HG02852 (cell line): Measurements from ENCODE around the gene GOLGA7B.

Source experiments
- ATAC-seq: cut with Tn5 transposase; IDR thresholded peaks from one replicate; pipeline ENCODE4 v1.9.1; 2021; ENCODE audit warnings: mild to moderate bottlenecking, moderate library complexity; ENCODE audit not compliant: unreplicated experiment

The GOLGA7B gene

GRCh38 chr10:97866524-97867219 is 17.0 kb downstream of the GOLGA7B start:
- ATAC-seq, result no peak

- no peak for ATAC-seq
These were observed 17.7 kb downstream of the GOLGA7B start for GRCh38 chr10:97867220-97867800.

DNA sequence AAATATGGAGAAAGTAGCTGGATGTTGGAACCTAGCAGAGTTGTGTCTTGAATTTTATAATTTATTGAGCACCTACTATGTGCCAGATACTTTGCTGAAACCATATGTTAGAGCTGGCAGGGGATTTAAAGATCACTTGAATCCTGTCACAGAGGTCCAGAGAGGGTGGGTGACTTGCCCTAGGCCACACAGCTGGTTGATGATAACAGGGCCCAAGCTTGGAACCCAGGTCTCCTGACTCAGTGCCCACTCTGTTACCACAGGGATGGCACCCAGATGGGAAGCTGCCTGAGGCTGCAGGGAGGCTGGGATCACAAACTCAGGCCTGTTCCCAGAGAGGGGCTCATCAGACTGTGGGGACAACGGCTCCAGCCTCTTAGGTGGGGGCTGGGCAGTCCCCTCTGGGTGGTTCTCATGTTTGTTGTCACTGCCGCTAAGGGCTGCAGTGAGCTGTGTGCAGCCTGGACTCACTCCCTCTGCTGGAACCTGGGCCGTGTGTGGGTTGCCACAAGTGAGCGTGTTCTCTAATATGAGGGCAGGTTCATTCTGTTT is 18.6 kb downstream of the GOLGA7B start:
- no peak for ATAC-seq

DNA sequence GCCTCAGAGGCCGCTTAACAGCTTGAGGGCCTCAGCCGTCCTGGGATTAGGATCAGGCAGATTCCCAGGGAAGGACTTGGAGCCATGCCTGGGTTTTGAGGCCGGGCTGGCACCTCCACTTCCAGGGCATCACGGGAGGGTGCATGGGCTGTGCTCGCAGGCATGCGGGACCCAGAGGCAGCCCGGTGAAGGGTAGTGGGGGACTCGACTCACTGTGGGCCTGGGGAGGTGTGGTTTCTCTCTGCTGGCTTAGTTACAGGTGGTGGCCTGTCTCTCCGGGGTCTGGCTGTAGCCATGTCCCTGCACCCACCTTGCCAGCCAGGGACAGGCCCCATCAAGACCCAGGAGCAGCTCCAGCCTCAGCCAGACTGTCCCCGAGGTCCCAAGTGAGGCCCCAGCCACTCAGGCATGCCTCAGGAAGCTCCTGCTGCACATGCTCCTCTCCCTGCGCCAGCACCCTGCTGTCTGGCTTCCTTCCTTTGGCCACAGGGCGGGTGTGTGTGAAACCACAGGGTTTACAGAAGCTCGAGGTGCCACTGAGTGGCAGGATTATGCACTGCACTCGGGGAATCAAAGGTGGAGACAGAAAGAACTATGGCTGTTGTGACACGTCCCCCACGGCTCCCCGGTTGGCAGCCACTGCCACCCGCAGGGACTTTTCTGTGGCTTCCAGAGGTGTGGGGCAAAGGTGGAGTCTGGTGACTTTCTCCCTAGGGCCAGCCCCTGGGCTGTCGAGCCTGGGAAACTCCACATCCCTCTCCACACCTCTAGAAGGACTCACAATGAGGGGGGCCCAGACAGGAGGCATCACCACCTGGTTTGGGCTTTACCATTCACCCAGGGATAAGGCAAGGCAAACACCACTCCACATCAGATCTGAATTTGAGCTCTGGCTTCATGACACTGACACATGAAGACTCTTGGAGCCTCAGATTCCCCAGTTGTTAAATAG is 19.7 kb downstream of the GOLGA7B start:
- ATAC-seq, result peak; percentile 78

DNA sequence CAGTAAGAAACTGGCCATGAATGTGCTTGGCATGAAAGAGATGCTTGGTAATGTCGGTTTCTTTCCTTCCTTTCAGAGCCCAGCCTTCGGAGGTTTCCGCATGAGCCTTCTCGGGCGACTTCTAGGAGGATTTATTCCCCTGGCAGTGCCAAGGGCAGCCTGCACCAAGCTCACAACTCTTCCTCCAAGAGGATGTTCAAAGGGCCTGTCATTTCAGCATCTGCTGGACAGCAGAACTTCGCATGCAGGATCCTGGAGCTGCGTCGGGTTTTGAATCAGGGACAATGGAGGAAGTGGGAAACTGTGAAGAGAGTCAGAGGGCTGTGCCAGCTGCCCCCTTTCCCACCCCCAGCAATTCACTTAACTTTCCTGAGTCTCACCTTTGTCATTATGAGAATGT is 21.3 kb downstream of the GOLGA7B start:
- ATAC-seq, result no peak

DNA sequence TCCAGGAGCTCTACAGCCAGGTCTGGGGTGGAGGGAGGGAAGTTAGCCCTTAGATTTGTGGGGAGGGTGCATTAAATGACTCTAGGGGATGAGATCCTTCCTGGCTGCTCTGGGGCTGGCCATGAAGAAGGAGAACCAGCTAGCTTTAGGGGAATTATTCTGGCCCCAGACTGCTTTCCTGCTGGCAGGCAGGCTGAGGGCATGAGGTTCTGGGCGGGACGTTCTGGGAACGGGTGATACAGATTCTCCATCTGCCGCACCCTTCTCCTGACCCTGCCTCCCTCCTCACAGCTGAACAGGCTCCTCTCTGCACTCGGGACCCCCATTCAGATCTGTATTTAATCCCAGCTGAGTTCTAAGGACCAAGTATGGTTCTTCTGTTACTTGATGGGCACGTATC is 23.9 kb downstream of the GOLGA7B start:
- ATAC-seq, result no peak

- ATAC-seq, result no peak
These were observed 24.7 kb downstream of the GOLGA7B start for GRCh38 chr10:97874332-97874731.

- ATAC-seq, result no peak
These were observed 25.7 kb downstream of the GOLGA7B start for GRCh38 chr10:97875391-97875790.

DNA sequence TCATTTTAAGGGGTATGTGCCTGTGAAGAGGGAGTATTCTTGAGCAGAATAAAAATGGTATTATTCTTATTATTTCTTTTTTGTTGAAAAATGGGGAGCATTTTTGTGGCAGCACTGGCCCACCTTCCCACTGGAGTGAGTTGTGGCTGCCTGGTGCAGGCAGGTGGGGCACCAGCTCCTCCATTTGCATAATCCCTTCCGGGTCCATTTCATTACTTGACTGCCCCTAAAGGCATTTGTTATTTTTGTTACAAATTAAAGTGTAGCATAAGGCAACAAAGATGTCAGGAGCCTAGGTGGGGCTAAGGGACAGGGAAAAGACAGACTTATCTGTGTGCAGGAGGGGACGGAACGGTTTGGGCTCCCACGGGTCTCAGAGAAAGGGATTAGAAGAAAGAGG is 26.8 kb downstream of the GOLGA7B start:
- no peak for ATAC-seq

DNA sequence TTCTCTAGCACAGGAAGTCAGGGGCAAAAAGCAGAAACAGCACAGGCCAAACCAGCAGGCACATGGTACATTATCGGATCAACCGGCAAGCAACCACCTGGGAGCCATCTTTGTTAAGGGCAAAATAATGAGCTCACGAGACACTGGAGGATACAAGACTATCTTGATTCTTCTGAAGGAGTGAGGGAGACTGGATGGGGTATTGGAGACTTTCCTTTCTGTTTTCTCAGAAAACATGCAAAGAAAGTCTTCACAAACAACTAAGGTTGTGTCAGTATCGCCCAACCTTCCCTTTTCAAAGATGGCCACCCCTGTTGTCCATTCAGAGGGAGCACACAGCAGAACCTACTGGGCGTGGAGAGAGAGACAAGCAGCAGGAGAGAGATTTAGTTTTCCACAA is 29.6 kb downstream of the GOLGA7B start:
- ATAC-seq, result no peak

GRCh38 chr10:97880109-97880508 is 30.5 kb downstream of the GOLGA7B start:
- ATAC-seq, result no peak

- ATAC-seq, result no peak
These were observed 32.8 kb downstream of the GOLGA7B start for GRCh38 chr10:97882142-97883091.

DNA sequence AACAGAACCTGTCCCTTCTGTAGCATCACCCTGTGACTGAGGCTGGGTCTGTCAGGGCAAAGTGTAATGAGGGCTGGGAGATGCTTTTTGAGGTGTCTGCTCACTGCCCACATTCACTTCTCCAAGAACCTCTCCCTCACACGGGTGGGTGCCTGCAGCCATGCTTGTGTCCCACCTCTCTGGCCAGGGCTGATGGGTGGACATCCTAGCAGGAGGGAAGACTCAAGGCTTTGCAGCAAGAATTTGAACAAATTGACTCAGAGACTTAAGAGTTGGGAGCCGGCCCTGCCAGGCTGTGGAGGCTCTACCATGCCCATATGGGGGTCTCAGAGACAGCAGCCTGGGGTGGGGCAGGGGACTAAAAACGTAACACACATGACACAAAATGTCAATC is 33.4 kb downstream of the GOLGA7B start:
- ATAC-seq, result no peak

GRCh38 chr10:97886286-97886685 is 36.6 kb downstream of the GOLGA7B start:
- ATAC-seq, result no peak

DNA sequence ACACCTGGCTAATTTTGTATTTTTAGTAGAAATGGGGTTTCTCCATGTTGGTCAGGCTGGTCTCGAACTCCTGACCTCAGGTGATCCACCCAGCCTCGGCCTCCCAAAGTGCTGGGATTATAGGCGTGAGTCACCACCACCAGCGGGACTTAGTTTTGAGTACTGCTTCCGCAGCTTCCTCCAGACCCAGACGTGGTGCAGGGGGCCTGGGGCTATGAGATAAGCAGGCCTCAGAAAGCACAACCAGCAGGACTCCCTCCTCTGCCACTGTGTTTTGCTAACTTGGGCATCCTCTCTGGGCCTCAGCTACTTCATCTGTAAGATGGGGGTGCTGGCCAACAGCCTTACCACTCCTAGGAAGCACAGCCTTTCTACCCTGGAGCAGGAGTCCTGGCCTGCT is 37.8 kb downstream of the GOLGA7B start:
- ATAC-seq, result no peak

DNA sequence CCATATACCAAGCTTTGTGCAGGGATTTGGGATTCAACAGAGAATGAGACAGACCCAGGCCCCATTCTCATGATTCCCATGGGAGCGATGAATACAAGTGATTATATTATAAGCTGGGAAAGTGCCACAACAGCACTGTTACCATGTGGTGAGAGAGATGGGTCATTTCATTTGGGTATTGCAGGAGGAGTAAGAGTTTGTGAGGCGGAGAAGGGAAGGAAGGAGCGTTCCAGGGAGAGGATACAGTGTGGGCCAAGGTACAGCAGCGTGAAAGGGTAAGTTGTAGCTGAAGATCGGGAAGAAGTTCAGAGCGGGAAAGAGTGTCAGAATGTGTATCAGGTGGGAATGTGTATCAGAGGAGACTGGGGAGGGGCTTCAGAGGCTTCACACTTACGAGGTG is 38.5 kb downstream of the GOLGA7B start:
- ATAC-seq, result no peak

GRCh38 chr10:97888641-97889262 is 39.1 kb downstream of the GOLGA7B start:
- no peak for ATAC-seq

GRCh38 chr10:97889461-97890265 is 40.0 kb downstream of the GOLGA7B start:
- ATAC-seq, result no peak

GRCh38 chr10:97891497-97892167 is 42.0 kb downstream of the GOLGA7B start:
- ATAC-seq, result no peak
